NCI-H2196 (cell line): ENCODE data around the gene UBE2M.
"Not testable (repeated sequence)": the region's sequence is repeated elsewhere in the genome, so short reads cannot be mapped to it uniquely, and the experiment has no call there.

Experiments
- DNase-seq: peaks from one replicate; lab custom pipeline; 2025; ENCODE audit not compliant: unreplicated experiment; lab: John Stamatoyannopoulos, UW

The UBE2M gene

DNA sequence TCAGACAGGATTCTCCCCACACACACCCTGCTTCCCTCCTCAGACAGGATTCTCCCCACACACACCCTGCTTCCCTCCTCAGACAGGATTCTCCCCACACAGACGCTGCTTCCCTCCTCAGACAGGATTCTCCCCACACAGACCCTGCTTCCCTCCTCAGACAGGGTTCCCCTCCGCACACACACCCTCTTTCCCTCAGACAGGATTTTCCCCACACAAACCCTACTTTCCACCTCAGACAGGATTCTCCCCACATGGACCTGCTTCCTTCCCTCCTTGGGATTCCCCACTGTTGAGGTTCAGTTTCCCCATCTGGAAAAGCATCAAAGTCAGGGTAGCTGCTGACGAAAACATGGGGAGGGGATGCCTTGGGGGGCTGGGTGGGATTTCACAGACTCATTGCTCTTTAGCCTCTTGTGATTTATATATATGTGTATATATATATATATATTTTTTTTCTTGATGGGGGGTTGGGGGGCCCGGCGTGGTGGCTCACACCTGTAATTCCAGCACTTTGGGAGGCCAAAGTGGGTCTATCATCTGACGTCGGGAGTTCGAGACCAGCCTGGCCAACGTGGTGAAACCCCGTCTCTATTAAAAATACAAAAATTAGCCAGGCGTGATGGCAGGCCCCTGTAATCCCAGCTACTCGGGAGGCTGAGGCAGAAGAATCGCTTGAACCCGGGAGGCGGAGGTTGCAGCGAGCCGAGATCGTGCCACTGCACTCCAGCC is 15.6 kb downstream of the UBE2M start:
- not testable (repeated sequence) for DNase-seq

GRCh38 chr19:58539169-58539559 is 19.2 kb downstream of the UBE2M start:
- not testable (repeated sequence) for DNase-seq

DNA sequence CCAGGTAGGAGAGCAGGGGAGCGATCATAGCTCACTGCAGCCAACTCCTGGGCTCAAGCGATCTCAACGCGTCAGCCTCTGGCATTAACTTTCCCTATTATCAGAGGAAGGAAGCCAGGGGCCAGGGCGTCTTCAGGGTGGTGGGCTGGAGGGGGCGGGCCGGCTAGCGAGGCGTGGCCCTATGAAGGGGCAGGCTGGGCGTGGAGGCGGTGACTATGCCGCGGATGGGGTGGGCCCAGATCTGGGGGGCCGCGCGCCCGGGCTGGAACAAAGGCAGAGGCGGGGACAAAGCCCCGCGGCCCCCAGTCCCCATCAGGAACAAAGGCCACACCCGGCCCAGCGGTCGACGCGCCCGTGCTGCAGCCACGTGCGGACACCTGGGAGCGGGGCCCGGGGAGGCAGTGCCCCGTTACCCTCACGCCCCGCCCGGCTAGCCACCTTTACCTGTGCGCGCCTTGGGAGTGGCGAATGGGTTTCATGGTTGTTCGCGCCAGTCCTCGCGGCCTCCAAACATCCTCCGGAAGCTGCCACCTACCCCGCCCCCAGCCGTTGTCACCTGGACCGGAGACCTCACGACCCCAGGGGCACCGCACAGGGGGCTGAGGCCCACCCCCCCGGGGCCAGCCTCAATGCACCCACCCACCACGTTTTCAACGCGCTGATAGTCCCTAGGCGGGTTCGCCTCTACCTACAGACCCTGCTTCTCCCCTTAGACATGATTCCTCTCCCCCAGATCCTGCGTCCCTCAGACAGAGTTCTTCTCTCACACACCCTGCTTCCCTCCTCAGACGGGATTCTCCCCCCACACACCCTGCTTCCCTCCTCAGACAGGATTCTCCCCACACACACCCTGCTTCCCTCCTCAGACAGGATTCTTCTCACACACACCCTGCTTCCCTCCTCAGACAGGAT is 19.9 kb downstream of the UBE2M start:
- no peak for DNase-seq

GRCh38 chr19:58536852-58537798 is 21.3 kb downstream of the UBE2M start:
- DNase-seq, result no peak

- DNase-seq, result no peak
These were observed 22.6 kb downstream of the UBE2M start for GRCh38 chr19:58535857-58536256.

DNA sequence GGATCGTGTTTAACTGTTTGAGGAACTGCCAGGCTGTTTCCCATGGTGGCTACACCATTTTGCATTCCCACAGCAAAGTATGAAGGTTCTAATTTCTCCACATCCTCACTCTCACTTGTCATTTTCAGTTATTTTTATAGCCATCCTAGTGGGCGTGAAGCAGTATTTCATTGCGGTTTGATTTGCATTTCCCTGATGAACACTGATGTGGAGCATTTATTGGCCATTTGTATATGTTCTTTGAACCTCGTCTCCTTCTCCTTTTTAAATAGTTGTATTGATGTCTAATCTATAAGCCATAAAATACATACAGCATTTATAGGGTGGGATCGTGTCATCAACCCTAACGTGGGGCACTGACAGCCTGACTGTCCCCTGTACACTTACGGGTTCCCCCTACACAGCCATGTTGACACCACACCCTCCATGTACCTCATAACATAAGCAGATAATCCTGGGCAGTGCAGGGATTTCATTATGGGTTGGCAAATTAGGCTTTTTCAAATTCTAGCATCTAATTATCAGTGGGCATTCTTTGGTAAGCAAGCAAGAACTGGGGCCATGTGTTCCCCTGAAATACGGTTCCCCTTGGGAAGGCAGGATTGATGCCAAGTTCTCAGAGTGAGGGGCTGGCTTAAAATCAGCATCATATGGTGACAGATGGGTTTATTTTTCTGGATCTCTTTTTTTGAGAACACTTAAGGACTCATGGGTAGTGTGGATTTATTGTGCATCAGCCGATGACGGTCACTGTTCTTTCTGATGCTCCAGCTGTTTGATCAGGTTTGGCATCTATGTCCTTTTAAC is 27.2 kb downstream of the UBE2M start:
- no peak for DNase-seq

GRCh38 chr19:58529405-58529804 is 29.0 kb downstream of the UBE2M start:
- DNase-seq, result no peak

DNA sequence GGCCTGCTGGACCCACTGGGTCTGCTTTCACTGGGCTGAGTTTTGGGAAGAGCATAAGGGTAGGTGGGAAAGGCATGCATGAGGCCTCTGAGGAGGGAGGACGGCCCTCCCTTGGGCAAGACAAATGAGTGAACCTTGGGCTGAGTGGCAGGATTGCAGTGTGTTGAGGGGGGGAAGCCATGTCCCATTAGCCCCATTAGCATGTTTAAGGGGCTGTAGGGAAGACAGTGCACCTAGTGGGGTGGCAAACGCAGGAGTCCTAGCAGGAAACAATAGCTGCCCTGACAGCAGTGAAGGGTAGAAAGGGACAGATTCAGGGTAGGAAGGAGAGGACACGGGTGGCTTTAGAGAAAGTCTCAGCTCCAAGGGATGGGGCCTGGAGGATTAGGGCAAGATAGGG is 35.7 kb downstream of the UBE2M start:
- no peak for DNase-seq

DNA sequence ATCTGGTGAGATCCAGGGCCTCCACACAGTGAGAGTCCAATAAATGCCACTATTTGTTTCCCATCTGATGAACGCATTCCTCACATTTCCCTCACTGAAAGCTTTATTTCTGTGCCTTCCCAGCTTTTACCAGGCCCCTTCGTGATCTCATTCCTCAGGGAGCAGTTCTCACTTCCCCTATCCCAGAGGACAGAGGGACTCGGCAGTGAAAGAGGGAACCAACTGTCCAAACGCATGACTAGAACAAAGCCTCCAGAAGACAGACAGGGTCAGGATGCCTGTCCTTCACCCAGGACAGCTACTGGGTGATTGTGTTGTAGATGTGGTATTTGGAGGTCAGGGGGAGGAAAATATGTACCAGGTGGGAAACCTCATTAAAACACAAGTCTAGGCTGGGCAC is 36.8 kb downstream of the UBE2M start:
- no peak for DNase-seq

DNA sequence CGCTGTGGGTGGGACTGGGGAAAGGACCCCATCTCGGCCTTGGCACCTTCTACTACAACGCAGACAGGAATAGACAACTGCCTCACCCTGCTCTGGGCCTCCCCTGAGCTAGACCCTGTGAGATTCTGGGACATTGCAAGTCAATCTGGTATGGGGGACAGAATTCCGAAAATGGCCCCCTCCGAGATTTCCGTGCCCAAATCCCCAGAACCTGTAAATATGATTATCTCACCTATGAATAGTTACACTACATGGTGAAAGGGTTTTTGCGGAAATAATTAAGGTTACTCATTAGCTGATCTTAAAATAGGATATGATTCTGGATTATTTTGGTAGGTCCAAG is 38.2 kb downstream of the UBE2M start:
- no peak for DNase-seq

DNA sequence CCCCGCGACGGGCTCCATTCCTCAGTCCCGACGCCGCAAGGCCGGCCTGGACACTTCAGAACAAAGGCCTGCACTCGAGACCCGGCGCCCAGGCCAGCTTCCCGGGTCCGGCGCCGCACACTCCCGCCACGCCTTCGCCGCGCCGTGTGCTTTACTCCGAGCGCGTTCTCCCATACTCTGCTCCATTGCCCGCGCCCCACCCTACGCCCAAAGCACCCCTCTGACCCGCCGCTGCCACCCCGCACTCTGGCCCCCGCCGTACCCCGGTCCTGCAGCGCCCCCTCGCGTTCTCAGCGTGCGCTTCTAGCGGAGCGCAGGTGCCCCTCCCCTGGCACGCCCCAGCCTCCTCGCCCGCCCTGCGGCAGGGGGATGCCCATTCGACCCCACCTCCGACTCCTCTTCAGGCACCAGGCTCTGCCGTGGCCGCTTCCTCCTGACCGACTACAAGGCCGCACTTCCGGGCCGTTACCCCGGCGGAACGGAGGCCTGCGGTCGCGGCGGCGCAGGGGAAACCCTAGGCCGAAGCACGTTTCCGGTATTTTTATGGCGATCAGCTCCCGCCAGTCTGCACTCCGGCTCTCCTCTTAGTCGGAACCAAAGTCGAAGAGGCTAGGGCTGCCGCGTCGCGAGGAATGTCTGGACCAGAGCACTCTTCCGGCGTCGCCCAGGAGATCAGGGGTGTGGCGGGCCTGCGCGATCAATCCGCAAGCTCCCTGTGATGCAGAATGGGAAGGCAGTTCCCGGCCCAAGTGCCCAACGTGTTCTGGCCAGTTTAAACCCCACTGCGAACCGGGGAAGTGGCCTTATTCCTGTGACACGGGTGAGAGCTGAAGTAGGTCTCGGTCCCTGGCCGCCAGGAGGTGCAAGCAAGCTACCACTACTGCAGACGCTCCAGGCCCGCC is 38.8 kb downstream of the UBE2M start, which contains the start of gene ZBTB45:
Gene ZBTB45, minus strand, starts transcription at position 456 of the 902 bp plus-strand sequence. CDS start 2,137 bp downstream, outside the sequence.
- peak; percentile 96 for DNase-seq

DNA sequence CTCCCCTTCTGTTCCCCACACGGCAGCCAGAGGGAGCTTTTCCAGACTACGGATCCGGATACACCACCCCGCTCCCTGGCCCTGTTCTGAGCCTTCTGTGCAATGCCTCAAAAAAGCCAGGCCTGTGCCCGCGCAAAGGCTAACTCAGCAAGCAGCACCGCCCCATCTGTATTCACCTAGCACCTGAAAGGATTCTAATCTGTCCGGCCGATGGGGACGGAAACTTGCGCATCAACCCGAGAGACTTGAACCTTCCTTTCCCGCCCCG is 39.4 kb downstream of the UBE2M start:
- peak; percentile 59 for DNase-seq

DNA sequence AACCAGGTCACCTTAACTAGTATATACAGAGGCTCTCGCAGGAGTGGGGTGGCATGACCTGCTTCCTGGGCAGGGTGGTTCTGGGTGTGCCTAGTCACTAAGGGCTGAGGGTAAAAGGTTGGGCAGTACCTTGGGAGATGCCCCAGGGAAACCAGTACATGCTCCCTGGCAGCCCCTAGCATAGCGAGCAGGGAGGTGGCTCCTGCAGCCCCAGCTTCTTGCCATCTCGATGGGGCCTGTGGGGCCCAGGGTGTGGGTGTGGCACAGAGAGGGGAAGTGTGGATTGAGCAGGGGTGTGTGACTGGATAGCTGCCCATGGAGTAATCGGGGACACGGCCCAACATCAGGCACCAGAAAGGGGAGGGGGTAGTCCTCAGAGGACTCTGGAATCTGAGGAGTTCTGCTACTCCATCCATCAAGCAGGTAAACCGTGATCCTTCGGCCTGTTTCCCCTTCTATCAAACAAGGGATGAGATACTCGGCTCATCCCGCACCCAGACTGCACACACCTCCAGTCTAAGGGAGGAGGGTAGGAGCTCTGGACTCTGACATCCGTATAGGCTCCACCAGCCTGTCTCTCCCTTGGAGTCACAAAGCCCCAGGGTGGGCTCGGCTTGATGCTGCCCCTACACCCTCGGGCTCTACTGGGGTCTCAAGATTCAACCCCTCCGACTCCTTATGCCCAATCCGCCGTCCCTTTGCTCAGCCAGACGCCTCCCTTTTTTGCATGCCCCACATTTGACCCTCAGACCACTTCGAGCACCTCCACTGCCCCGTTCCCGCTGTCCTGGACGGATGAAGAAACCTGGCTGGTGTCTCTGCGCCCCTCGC is 39.9 kb downstream of the UBE2M start:
- DNase-seq, result no peak

- no peak for DNase-seq
These were observed 41.2 kb downstream of the UBE2M start for GRCh38 chr19:58516964-58517833.

DNA sequence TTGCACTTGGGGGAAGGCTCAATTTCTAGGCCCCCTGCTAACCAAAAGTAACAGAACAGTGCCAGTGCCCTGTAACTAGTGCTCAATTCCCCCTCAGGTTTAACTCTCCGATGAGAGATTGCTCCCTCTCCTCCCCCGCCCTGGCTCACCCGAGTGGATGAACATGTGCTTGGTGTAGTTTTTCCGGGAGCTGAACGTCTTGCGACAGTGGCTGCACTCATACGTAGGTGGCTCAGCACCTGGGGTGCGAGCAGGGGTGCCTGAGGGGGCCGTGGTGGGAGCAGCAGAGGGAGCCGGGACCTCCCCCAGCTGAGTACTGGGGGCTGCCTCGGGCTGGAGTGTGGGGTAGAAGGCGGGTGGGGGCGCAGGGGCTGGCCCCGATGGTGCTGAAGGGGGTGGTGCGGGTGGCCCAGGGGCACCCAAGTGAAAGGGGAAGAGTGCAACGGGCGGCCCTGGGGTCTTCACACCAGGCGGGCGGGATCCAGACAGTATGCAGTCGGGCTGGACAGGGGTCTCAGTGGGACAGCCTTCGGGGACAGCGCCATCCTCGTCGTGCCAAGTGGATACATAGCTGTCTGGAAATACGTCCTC is 42.1 kb downstream of the UBE2M start:
- no peak for DNase-seq

DNA sequence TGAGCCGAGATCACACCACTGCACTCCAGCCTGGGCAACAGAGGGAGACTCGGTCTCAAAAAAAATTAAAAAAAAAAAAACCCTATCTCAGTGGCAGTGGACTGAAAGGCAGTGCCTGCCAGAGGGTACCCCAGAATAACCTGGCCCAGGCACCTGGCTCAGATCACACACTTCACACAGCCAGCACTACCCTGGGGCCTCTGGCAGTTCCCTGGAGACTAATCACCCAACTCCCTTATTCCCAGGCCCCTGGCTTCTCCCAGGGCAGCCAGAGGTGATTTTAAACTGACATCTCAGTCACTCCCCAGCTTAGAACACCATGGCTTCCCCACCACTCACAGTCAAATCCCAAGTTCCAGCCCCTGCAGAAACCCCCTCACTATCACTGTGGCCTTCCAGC is 43.2 kb downstream of the UBE2M start:
- no peak for DNase-seq

DNA sequence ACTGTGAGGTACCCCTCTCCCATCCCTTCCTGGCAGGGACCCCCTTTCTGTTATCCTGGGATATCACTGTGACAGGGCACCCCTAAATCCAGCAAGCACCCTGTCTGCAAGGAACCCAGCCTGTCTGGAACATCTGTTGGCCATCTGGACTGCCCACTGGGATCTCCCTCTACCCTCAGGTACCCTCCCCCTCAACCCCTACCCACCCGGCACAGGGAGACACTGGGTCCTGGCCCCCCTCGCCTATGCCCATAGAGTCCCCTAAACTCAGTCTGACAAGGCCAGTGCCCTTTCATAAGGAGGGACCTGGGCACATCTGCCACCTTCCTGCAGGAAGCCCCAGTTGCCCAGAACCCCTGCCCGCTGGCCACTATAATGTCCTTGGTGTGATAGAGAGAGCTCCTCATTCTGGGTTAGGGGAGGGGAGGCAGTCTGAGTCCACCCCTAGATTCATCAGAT is 43.8 kb downstream of the UBE2M start:
- DNase-seq, result no peak
